Lower leg skin (tissue), 4 donors: ENCODE measurements around the gene SMG6. TPM values are rescaled to one million over a fixed set of nuclear protein-coding genes. Genes with fewer than 3 reads are reported as not detected.
"Not testable (repeated sequence)": the region's sequence is repeated elsewhere in the genome, so short reads cannot be mapped to it uniquely, and the experiment has no call there.

Source experiments
- DNase-seq, 2 donors: peaks; one replicate each; pipeline ENCODE4 v3.0.0-alpha.2; 2019; ENCODE audit warnings: low spot score in 2 of 2
- H3K4me3 ChIP-seq: fragments of 200-600 bp; sonication (generic); 2 replicates; pipeline ENCODE4 v1.5.1; 2017; ENCODE audit warnings: mild to moderate bottlenecking, low read depth; ENCODE audit not compliant: poor library complexity, severe bottlenecking
- CTCF ChIP-seq, 3 donors: fragments of 450-650 bp; IDR thresholded peaks; one replicate each; pipeline ENCODE4 v1.5.1; 2016; ENCODE audit warnings: antibody characterized with exemption in 3 of 3, mild to moderate bottlenecking in 3 of 3, moderate library complexity in 2 of 3
- POLR2A ChIP-seq, 2 donors: fragments of 450-650 bp; IDR thresholded peaks; one replicate each; pipeline ENCODE4 v1.6.1; 2016 to 2017; ENCODE audit warnings: antibody characterized with exemption in 2 of 2, mild to moderate bottlenecking in 1 of 2, moderate library complexity in 1 of 2
- WGBS, 2 donors: methylation state at CpG; one replicate each; pipeline ENCODE4 v1.1.5; 2018; 5-methylcytosine and 5-hydroxymethylcytosine counted together
- intact Hi-C: fragments of 100-400 bp; cut with DNase I; formaldehyde crosslinking; loops from one replicate; pipeline ENCODE4 v1.15.0; 2023; ENCODE audit warnings: low total_unique reads
- total RNA-seq, 4 donors: library from RNA; depleted of rRNA; stranded (reverse); fragments of >200 nt; gene quantifications; one replicate each; pipeline ENCODE4 v1.1.0, GENCODE V29; 2016

Gene SMG6
- total RNA-seq, 4 donors from 2014 or later = 22.5 to 54.6 (median 29.5) TPM

GRCh38 chr17:2266865-2267228 lies 36.7 kb downstream of the SMG6 start:
- H3K4me3 ChIP-seq = no peak overlapping the region
- intact Hi-C loops = no loop called here
- no peak for TF ChIP-seq CTCF (IDR thresholded peaks at IDR 0.05)
- TF ChIP-seq POLR2A (IDR thresholded peaks at IDR 0.05) = no peak
- DNase-seq = no peak
- WGBS, 2 donors = 78 to 85% methylated on average over 3 of the region's 3 CpGs

- H3K4me3 ChIP-seq = no peak overlapping the region
- 77 to 81% methylated on average over 13 of the region's 13 CpGs for WGBS, 2 donors
- peak in 1 of 2 donors; percentile 35 for DNase-seq
- intact Hi-C loops = no loop called here
- TF ChIP-seq POLR2A (IDR thresholded peaks at IDR 0.05) = no peak
- no peak for TF ChIP-seq CTCF (IDR thresholded peaks at IDR 0.05)
These were observed 37.3 kb downstream of the SMG6 start for GRCh38 chr17:2266045-2266864.

GRCh38 chr17:2265166-2265565 lies 38.4 kb downstream of the SMG6 start:
- 95 to 98% methylated on average over 10 of the region's 10 CpGs for WGBS, 2 donors
- DNase-seq, H3K4me3 ChIP-seq, intact Hi-C loops: not testable (repeated sequence)

- intact Hi-C loops = no loop called here
- no peak overlapping the region for H3K4me3 ChIP-seq
- 72 to 75% methylated on average over 10 of the region's 10 CpGs for WGBS, 2 donors
- no peak for TF ChIP-seq CTCF (IDR thresholded peaks at IDR 0.05)
- no peak for TF ChIP-seq POLR2A (IDR thresholded peaks at IDR 0.05)
- no peak for DNase-seq
These were observed 39.3 kb downstream of the SMG6 start for GRCh38 chr17:2264067-2264860.

GRCh38 chr17:2263183-2264066 lies 40.2 kb downstream of the SMG6 start:
- no peak for DNase-seq
- no peak overlapping the region for H3K4me3 ChIP-seq
- no peak for TF ChIP-seq POLR2A (IDR thresholded peaks at IDR 0.05)
- TF ChIP-seq CTCF (IDR thresholded peaks at IDR 0.05) = no peak
- intact Hi-C loops = no loop called here
- WGBS, 2 donors = 52 to 59% methylated on average over 8 of the region's 8 CpGs
